ENCODE results near the gene INVS. TPM values are rescaled to one million over a fixed set of nuclear protein-coding genes. Genes with fewer than 3 reads are reported as not detected.
A peak's percentile ranks its signal among the peaks of the same experiment; 100 is the strongest.

The INVS gene
- total and polyA plus RNA-seq, 2 donors (not counting 3 experiments of a cell fraction or from before 2014, with no cell fraction given), result 8.5 to 17.9 TPM

DNA sequence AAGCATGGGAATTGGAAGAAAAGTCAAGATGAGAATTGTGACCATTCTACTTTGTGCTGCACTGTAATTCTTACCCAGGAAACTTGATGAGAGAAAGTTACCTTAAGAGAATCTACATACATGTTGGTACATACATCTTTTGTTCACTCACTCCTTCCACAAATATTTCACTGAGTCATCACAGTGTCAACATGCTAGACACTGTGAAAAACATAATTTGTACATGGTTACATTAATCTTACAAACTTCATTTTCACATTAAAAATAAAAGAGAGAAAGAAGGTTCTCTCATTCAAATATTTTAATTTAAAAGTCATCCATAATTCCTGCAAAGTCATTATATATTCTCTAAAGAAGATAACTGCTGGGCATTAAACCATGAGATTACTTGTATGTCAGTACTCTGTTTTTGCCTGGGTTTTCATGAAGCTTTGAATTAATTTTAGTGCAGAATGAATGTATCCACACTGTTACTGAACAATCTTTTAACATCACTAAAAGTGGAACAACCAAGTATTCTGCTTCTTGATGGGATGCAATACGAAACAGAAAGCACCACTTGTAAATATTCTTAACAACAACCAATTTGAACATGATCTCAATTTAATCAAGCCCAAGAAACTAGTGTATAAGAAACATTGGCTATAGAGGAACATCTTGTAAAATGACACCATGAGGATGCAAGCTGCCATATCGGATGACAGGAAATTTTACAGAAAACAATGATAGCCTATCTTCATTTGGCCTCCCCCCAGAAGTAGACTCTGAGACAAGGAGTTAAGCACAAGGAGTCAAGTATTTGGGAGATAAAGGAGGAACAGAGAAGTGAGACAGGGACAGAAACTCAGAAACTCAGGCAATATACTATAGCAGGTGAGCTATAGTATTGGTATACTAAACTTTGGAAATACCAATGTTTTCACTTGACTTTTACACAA, 28.7 kb upstream of the INVS start:
- H3K9ac ChIP-seq (replicated peaks; ENCODE audit: extremely low read depth, insufficient read depth, low read length), result no peak overlapping the region
- POLR2A ChIA-PET, result no interaction called here
- H3K4me1 ChIP-seq (ENCODE audit: control insufficient read depth, extremely low read depth, insufficient read depth, low read length), result no peaks in the 10 kb centered on the region
- no TSS peak for BruUV-seq (replicated peaks)
- no peaks in the 10 kb centered on the region for H3K36me3 ChIP-seq (ENCODE audit: control insufficient read depth in 2 of 2, extremely low read depth in 1 of 2, insufficient read depth in 2 of 2, low read length in 2 of 2)
- H3K4me3 ChIP-seq (replicated peaks in 1 of 3; ENCODE audit: insufficient read depth in 1 of 3, low read depth in 1 of 3, low read length in 3 of 3), result no peak overlapping the region
- peaks cover 6% of the 10 kb centered on the region for H3K79me2 ChIP-seq (ENCODE audit: control insufficient read depth, insufficient read depth, low read length)
- H3K27ac ChIP-seq (ENCODE audit: insufficient read depth, low read depth, low read length), result no peak overlapping the region
- peak; percentile 52 for FAIRE-seq
- intact Hi-C loops (cut with micrococcal nuclease) (no loop called here), dilution Hi-C loops (cut with MboI; ENCODE audit: extremely low pct_ligation_motif_present, low sequenced_read_pairs) (no loop called here)
- H3K9me1 ChIP-seq (replicated peaks; ENCODE audit: control insufficient read depth, extremely low read depth, insufficient read depth, low read length), result no peaks in the 10 kb centered on the region
- DNase-seq (ENCODE audit: low read depth, low spot score), result no peak
- no peaks in the 10 kb centered on the region for H4K20me1 ChIP-seq (replicated peaks; ENCODE audit: control insufficient read depth, extremely low read depth, insufficient read depth, low read length)
- no peaks in the 10 kb centered on the region for H3K9me3 ChIP-seq (replicated peaks; ENCODE audit: control insufficient read depth, insufficient read depth, low read length)
- H3K4me2 ChIP-seq (ENCODE audit: insufficient read depth, low read length), result no peak overlapping the region
- no peak overlapping the region for H2AFZ ChIP-seq (ENCODE audit: low read depth, low read length)
- CTCF ChIA-PET, result no interaction called here
- no peaks in the 10 kb centered on the region for H3K27me3 ChIP-seq (ENCODE audit: control insufficient read depth in 2 of 2, insufficient read depth in 2 of 2, low read length in 2 of 2)
- TF ChIP-seq, protein P1, sequence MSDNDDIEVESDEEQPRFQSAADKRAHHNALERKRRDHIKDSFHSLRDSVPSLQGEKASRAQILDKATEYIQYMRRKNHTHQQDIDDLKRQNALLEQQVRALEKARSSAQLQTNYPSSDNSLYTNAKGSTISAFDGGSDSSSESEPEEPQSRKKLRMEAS (IDR thresholded peaks at IDR 0.05; ENCODE audit: insufficient read depth, insufficient read length), result no peak
- no peak for TF ChIP-seq GATA2 (IDR thresholded peaks at IDR 0.05; ENCODE audit: insufficient read depth, insufficient read length, low read depth, low read length)
- TF ChIP-seq FOS (IDR thresholded peaks at IDR 0.05; ENCODE audit: borderline replicate concordance, insufficient read depth, low read length), result no peak
- no peak for TF ChIP-seq MYC (IDR thresholded peaks at IDR 0.05; ENCODE audit: low read depth, low read length)
- TF ChIP-seq POLR2AphosphoS5 (IDR thresholded peaks at IDR 0.05; ENCODE audit: insufficient read depth, low read depth, low read length), result no peak
- TF ChIP-seq, protein P2, sequence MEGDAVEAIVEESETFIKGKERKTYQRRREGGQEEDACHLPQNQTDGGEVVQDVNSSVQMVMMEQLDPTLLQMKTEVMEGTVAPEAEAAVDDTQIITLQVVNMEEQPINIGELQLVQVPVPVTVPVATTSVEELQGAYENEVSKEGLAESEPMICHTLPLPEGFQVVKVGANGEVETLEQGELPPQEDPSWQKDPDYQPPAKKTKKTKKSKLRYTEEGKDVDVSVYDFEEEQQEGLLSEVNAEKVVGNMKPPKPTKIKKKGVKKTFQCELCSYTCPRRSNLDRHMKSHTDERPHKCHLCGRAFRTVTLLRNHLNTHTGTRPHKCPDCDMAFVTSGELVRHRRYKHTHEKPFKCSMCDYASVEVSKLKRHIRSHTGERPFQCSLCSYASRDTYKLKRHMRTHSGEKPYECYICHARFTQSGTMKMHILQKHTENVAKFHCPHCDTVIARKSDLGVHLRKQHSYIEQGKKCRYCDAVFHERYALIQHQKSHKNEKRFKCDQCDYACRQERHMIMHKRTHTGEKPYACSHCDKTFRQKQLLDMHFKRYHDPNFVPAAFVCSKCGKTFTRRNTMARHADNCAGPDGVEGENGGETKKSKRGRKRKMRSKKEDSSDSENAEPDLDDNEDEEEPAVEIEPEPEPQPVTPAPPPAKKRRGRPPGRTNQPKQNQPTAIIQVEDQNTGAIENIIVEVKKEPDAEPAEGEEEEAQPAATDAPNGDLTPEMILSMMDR (IDR thresholded peaks at IDR 0.05; ENCODE audit: extremely low read depth in 1 of 2, insufficient read depth in 1 of 2, low read depth in 1 of 2, low read length in 2 of 2), result no peak
- TF ChIP-seq EZH2 (IDR thresholded peaks at IDR 0.05; ENCODE audit: borderline replicate concordance, low read depth, low read length, severe bottlenecking), result no peak
- no peak for TF ChIP-seq JUN (IDR thresholded peaks at IDR 0.05; ENCODE audit: borderline replicate concordance, insufficient read depth, insufficient read length, low read depth)
- no peak for TF ChIP-seq POLR2A (IDR thresholded peaks at IDR 0.05; ENCODE audit: low read depth, low read length)
